Measurements from ENCODE around the gene BANF2. TPM values are rescaled to one million over a fixed set of nuclear protein-coding genes. Genes with fewer than 3 reads are reported as not detected.

The BANF2 gene
- total and polyA plus RNA-seq, 3 donors from 2014 or later, result 29.5 to 133 (median 60.2) TPM

- DNase-seq, result no peak
Observed at GRCh38 chr20:17752459-17752858, 52.7 kb downstream of the BANF2 start.

GRCh38 chr20:17753516-17753915 is 53.8 kb downstream of the BANF2 start:
- Histone ChIP-seq H3K4me1 (no peaks in the 10 kb centered on the region), H3K27ac (no peak overlapping the region), H3K9me3 (no peaks in the 10 kb centered on the region), H3K27me3 (no peaks in the 10 kb centered on the region), H3K36me3 (ENCODE audit: low read depth, missing control alignments) (no peaks in the 10 kb centered on the region), H3K4me3 (no peak overlapping the region)
- DNase-seq, result no peak
- intact Hi-C loops (cut with DNase I; ENCODE audit: low total_unique reads), result no loop called here
- TF ChIP-seq POLR2A (IDR thresholded peaks at IDR 0.05), result no peak
- TF ChIP-seq, protein P1, sequence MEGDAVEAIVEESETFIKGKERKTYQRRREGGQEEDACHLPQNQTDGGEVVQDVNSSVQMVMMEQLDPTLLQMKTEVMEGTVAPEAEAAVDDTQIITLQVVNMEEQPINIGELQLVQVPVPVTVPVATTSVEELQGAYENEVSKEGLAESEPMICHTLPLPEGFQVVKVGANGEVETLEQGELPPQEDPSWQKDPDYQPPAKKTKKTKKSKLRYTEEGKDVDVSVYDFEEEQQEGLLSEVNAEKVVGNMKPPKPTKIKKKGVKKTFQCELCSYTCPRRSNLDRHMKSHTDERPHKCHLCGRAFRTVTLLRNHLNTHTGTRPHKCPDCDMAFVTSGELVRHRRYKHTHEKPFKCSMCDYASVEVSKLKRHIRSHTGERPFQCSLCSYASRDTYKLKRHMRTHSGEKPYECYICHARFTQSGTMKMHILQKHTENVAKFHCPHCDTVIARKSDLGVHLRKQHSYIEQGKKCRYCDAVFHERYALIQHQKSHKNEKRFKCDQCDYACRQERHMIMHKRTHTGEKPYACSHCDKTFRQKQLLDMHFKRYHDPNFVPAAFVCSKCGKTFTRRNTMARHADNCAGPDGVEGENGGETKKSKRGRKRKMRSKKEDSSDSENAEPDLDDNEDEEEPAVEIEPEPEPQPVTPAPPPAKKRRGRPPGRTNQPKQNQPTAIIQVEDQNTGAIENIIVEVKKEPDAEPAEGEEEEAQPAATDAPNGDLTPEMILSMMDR (IDR thresholded peaks at IDR 0.05), result no peak
- 92 to 94% methylated on average over 4 of the region's 4 CpGs for WGBS, 2 donors

More at GRCh38 chr20:17752459-17752858, 52.7 kb downstream of the BANF2 start:
- Histone ChIP-seq H3K4me1 (no peaks in the 10 kb centered on the region), H3K4me3 (no peak overlapping the region), H3K27me3 (no peaks in the 10 kb centered on the region), H3K9me3 (no peaks in the 10 kb centered on the region), H3K36me3 (ENCODE audit: low read depth, missing control alignments) (no peaks in the 10 kb centered on the region), H3K27ac (no peak overlapping the region)
- 33 to 43% methylated on average over 2 of the region's 2 CpGs for WGBS, 2 donors
- intact Hi-C loops (cut with DNase I; ENCODE audit: low total_unique reads), result no loop called here
- no peak for TF ChIP-seq POLR2A (IDR thresholded peaks at IDR 0.05)
- TF ChIP-seq, protein P1 (IDR thresholded peaks at IDR 0.05), result no peak

DNA sequence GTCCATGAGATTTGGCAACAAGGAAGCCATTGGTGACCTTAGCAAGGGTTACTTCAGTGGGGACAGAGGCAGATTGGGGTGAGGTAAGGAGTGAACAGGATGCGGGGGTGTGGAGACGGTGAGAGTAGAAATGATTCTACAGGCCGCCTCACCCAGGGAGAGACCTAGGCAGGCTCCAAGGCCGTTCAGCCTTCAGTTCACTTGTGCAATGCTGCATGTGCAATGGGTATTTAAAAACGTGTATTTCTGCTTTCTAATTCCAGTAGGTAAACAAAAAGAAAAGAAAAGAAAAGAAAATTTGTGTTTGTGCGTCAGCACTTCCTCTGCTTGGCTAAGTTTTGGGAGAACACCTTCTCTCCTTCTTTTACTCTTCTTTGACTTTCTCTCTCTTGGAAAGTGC is 56.8 kb downstream of the BANF2 start:
- TF ChIP-seq, protein P1 (IDR thresholded peaks at IDR 0.05), result no peak
- no peak for TF ChIP-seq POLR2A (IDR thresholded peaks at IDR 0.05)
- intact Hi-C loops (cut with DNase I; ENCODE audit: low total_unique reads), result no loop called here
- Histone ChIP-seq H3K27ac (no peak overlapping the region), H3K4me1 (no peaks in the 10 kb centered on the region), H3K4me3 (no peak overlapping the region), H3K27me3 (no peaks in the 10 kb centered on the region), H3K36me3 (ENCODE audit: low read depth, missing control alignments) (no peaks in the 10 kb centered on the region), H3K9me3 (no peaks in the 10 kb centered on the region)
- DNase-seq, result no peak
- 80 to 86% methylated on average over 6 of the region's 6 CpGs for WGBS, 2 donors

DNA sequence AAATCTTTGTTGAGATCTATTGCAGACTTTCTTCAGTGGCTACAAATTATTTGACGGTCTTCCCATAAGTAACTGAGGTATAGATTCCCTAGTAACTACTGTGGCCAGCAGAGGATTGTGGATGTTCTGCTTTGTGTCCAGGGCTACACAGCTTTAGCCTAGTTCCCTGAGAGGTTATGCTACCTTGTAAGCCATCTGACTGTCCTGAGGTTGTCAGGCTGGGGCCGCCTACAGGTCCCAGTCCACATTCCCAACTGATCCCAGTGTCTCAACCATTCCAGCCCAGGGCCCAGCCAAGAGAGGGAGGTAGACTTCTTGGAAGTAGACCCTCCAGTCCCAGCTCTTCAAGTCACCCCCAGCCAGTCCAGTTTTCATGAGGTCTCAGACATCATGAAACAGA is 57.7 kb downstream of the BANF2 start:
- no peak for TF ChIP-seq POLR2A (IDR thresholded peaks at IDR 0.05)
- TF ChIP-seq, protein P1 (IDR thresholded peaks at IDR 0.05), result no peak
- DNase-seq, result no peak
- intact Hi-C loops (cut with DNase I; ENCODE audit: low total_unique reads), result no loop called here
- Histone ChIP-seq H3K27me3 (no peaks in the 10 kb centered on the region), H3K9me3 (no peaks in the 10 kb centered on the region), H3K4me3 (no peak overlapping the region), H3K36me3 (ENCODE audit: low read depth, missing control alignments) (no peaks in the 10 kb centered on the region), H3K4me1 (no peaks in the 10 kb centered on the region), H3K27ac (no peak overlapping the region)
- 92 to 100% methylated on average over 2 of the region's 2 CpGs for WGBS, 2 donors

- no peaks in the 10 kb centered on the region for H3K4me1 ChIP-seq
- H3K4me3 ChIP-seq, result no peak overlapping the region
Observed at GRCh38 chr20:17758010-17758409, 58.2 kb downstream of the BANF2 start.

More at GRCh38 chr20:17758010-17758409, 58.2 kb downstream of the BANF2 start:
- Histone ChIP-seq H3K27me3 (no peaks in the 10 kb centered on the region), H3K36me3 (ENCODE audit: low read depth, missing control alignments) (no peaks in the 10 kb centered on the region), H3K9me3 (no peaks in the 10 kb centered on the region), H3K27ac (no peak overlapping the region)
- no peak for DNase-seq
- intact Hi-C loops (cut with DNase I; ENCODE audit: low total_unique reads), result no loop called here
- WGBS, 2 donors, result 96 to 98% methylated on average over 3 of the region's 3 CpGs
- no peak for TF ChIP-seq POLR2A (IDR thresholded peaks at IDR 0.05)
- TF ChIP-seq, protein P1 (IDR thresholded peaks at IDR 0.05), result no peak

All from testis (tissue), 3 donors.